PFSK-1 (cell line): Measurements from ENCODE around the gene KNOP1.

Experiments used
- POLR2AphosphoS5 ChIP-seq: IDR thresholded peaks from 2 replicates; pipeline ENCODE4 v1.6.1; 2012; ENCODE audit warnings: low read depth, mild to moderate bottlenecking, control low read depth, low read length, moderate library complexity
- TAF1 ChIP-seq: IDR thresholded peaks from 2 replicates; pipeline ENCODE4 v1.6.1; 2012; ENCODE audit warnings: low read length, control low read depth, borderline replicate concordance; ENCODE audit not compliant: insufficient read depth

DNA sequence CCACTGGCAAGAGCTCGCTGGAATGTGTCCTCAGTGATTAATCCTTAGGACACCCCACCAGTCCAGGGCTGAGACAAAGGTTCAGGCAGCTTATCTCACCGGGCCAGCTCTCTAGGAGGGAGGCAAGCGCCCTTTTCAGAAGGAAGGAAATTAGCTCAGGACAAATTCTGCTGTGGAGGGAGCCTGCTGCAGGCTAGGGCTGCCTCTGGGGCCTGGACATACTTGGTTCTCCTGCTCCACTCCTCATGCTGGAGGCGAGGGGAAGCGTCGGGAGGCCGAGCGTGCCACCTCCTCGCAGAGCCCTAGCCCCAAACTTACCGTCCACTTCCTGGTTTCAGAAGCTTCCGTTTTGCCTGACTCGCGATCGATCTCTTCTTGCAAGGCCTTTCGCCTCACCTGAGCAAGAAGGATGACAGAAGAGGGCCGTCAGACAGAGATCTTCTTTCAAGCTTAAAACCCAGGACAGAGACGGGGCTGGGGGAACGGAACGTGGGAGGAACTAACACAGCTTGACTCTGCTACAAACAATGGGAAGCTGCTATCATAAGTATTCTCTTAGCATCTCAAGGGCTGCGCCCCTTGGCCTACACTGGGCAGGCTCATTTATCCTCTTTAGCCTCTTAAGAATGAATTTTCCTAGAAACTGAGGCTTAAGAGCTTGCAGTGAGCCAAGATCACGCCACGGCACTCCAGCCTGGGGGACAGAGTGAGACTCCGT lies 7.7 kb downstream of the KNOP1 start:
- TF ChIP-seq TAF1: no peak
- no peak for TF ChIP-seq POLR2AphosphoS5
